Fibroblast of lung (primary cell): ENCODE results near the gene FLRT2. TPM values are rescaled to one million over a fixed set of nuclear protein-coding genes. Genes with fewer than 3 reads are reported as not detected.

ENCODE experiments used
- DNase-seq, 2 donors: peaks; one replicate each; pipeline versions ENCODE4 v3.0.0 to v3.0.0-alpha.2; 2010; ENCODE audit warnings: low read depth in 2 of 2
- H2AFZ ChIP-seq: 2 replicates; pipeline ENCODE4 v1.5.1; 2012; ENCODE audit warnings: low read length, control low read depth, inconsistent platforms
- H3K27ac ChIP-seq: 2 replicates; pipeline ENCODE4 v1.5.1; 2011; ENCODE audit warnings: low read length, control low read depth; ENCODE audit not compliant: insufficient read depth
- H3K27me3 ChIP-seq: 2 replicates; pipeline ENCODE4 v1.5.1; 2011; ENCODE audit warnings: mild to moderate bottlenecking, low read length; ENCODE audit not compliant: control insufficient read depth, insufficient read depth
- H3K36me3 ChIP-seq: 2 replicates; pipeline ENCODE4 v1.5.1; 2011; ENCODE audit warnings: low read length; ENCODE audit not compliant: control insufficient read depth, insufficient read depth
- H3K4me1 ChIP-seq: 2 replicates; pipeline ENCODE4 v1.5.1; 2011; ENCODE audit warnings: low read length; ENCODE audit not compliant: control insufficient read depth, insufficient read depth; ENCODE audit errors: extremely low read depth
- H3K4me2 ChIP-seq: 2 replicates; pipeline ENCODE4 v1.5.1; 2011; ENCODE audit warnings: low read length, control low read depth; ENCODE audit not compliant: insufficient read depth; ENCODE audit errors: extremely low read depth
- H3K4me3 ChIP-seq, 4 experiments: fragments of 200-600 bp in 1 of 4; sonication (generic) in 1 of 4; replicated peaks in 1 of 4; 2 replicates each; pipeline ENCODE4 v1.5.1; 2011 to 2016; ENCODE audit warnings: low read length in 4 of 4, low read depth in 3 of 4, mild to moderate bottlenecking in 3 of 4, control low read depth in 2 of 4, inconsistent platforms in 1 of 4, mixed read lengths in 1 of 4; ENCODE audit not compliant: insufficient read depth in 1 of 4; ENCODE audit errors: control extremely low read depth in 1 of 4
- H3K79me2 ChIP-seq: 2 replicates; pipeline ENCODE4 v1.5.1; 2012; ENCODE audit warnings: mild to moderate bottlenecking, low read length, inconsistent platforms; ENCODE audit not compliant: control insufficient read depth, insufficient read depth
- H3K9ac ChIP-seq: 2 replicates; pipeline ENCODE4 v1.5.1; 2011; ENCODE audit warnings: mild to moderate bottlenecking, low read length, control low read depth; ENCODE audit not compliant: insufficient read depth
- H3K9me3 ChIP-seq: 2 replicates; pipeline ENCODE4 v1.5.1; 2012; ENCODE audit warnings: low read depth, low read length; ENCODE audit not compliant: control insufficient read depth, insufficient read depth
- H4K20me1 ChIP-seq: 2 replicates; pipeline ENCODE4 v1.5.1; 2011; ENCODE audit warnings: low read length; ENCODE audit not compliant: control insufficient read depth, insufficient read depth; ENCODE audit errors: extremely low read depth
- EZH2 ChIP-seq: IDR thresholded peaks from 2 replicates; pipeline ENCODE4 v1.5.1; 2012; ENCODE audit warnings: low read length, control low read depth, mild to moderate bottlenecking; ENCODE audit errors: missing control alignments
- polyA plus RNA-seq, 2 donors: library from polyadenylated mRNA; depleted of rRNA in 1 of 2; stranded (reverse) in 1 of 2; unstranded in 1 of 2; fragments of >200 nt; gene quantifications; 2 replicates each; pipeline ENCODE4 v1.2.1, GENCODE V29; 2011 to 2012; ENCODE audit warnings: missing spikeins in 1 of 2
- total RNA-seq: library from RNA; depleted of rRNA; stranded (reverse); fragments of >200 nt; gene quantifications from 2 replicates; pipeline ENCODE4 v1.2.1, GENCODE V29; 2014
- TF ChIP-seq, protein P1 (sequence below), 2 donors: IDR thresholded peaks in 1 of 2; conservative IDR thresholded peaks in 1 of 2; 1 replicate in 1 of 2; 2 replicates in 1 of 2; pipeline ENCODE4 v1.5.1; 2011 to 2012; ENCODE audit warnings: low read length in 2 of 2, control low read depth in 1 of 2, inconsistent platforms in 1 of 2, low read depth in 1 of 2, mild to moderate bottlenecking in 1 of 2

Gene FLRT2
- total and polyA plus RNA-seq, 2 donors (not counting 1 experiment from before 2014, with no cell fraction given) = 4.6 to 14.5 TPM

DNA sequence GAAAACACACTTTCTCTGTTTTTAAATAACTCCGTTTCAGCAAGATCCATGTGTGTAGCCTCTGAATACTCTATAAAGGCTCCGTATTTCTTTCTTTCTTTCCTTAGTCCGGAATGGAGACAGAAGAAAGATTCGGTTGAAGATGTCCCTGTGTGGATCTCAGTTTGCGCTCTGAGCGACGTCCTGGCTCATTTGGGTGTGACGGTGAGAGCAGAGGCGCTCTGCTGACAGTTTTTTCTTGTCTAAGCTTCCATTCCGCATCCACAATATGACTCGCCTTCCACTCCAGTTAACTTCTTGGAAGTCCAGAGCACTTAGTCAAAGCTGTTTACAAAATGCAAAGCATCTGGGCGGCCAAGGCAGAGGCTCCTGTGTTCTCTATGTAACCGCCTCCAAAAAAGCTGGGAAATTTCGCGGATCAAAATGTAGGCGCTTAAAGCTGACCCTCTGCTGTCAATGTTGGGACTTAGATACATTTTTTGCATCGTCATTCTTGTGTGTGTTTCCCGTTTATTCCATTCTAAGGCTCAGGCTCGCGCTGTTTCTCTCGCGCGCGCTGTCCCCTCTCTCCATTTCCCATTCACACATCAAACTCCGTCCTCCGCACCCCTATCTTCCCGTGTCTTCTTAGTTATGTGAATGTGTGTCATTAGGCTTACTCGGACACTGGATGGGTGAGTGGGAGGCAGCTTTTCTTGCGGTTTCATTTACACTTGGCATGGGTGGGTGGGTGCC lies 880 bp upstream of the FLRT2 start:
- Histone ChIP-seq H3K4me1 (peaks cover 9% of the 10 kb centered on the region), H3K4me3 (peak overlapping the region; percentile 67 to 85 (median 76)), H3K27me3 (no peaks in the 10 kb centered on the region), H2AFZ (peak overlapping the region; percentile 85), H3K36me3 (no peaks in the 10 kb centered on the region), H3K79me2 (peaks cover 1% of the 10 kb centered on the region), H3K4me2 (peak overlapping the region; percentile 98), H3K9me3 (no peaks in the 10 kb centered on the region), H3K9ac (peak overlapping the region; percentile 48), H3K27ac (peak overlapping the region; percentile 69), H4K20me1 (no peaks in the 10 kb centered on the region)
- DNase-seq = peak; percentile 70 to 84
- TF ChIP-seq, protein P1, sequence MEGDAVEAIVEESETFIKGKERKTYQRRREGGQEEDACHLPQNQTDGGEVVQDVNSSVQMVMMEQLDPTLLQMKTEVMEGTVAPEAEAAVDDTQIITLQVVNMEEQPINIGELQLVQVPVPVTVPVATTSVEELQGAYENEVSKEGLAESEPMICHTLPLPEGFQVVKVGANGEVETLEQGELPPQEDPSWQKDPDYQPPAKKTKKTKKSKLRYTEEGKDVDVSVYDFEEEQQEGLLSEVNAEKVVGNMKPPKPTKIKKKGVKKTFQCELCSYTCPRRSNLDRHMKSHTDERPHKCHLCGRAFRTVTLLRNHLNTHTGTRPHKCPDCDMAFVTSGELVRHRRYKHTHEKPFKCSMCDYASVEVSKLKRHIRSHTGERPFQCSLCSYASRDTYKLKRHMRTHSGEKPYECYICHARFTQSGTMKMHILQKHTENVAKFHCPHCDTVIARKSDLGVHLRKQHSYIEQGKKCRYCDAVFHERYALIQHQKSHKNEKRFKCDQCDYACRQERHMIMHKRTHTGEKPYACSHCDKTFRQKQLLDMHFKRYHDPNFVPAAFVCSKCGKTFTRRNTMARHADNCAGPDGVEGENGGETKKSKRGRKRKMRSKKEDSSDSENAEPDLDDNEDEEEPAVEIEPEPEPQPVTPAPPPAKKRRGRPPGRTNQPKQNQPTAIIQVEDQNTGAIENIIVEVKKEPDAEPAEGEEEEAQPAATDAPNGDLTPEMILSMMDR (conservative IDR thresholded peaks at IDR 0.05 in 1 of 2, IDR thresholded peaks at IDR 0.05 in 1 of 2; ENCODE audit: low read depth in 1 of 2, low read length in 2 of 2) = no peak
- TF ChIP-seq EZH2 = no peak

DNA sequence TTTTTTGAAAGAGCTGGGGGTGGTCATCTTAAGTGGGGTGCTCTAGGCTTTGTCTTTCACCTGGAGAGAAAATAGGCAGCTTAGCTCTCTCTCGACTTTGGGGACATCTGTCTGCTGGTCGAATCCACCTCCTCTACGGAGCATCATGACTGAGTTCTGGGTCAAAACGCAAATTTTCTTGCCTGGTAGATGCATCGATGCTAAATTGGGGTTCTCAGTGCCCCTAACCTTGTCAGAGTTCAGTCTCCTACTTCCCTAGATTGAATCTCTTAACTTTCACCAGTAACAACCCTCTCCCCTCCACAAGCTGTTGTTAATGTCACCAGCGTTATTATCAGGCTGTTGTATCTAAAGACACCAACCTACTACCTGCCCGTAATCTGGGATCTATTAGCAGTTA lies 682 bp downstream of the FLRT2 start:
- Histone ChIP-seq H3K27ac (peak overlapping the region; percentile 34), H3K79me2 (peaks cover 6% of the 10 kb centered on the region), H4K20me1 (no peaks in the 10 kb centered on the region), H2AFZ (no peak overlapping the region), H3K9ac (no peak overlapping the region), H3K4me3 (peak overlapping the region; percentile 67 to 85 (median 76)), H3K4me1 (peaks cover 9% of the 10 kb centered on the region), H3K4me2 (peak overlapping the region; percentile 98), H3K27me3 (no peaks in the 10 kb centered on the region), H3K36me3 (no peaks in the 10 kb centered on the region), H3K9me3 (no peaks in the 10 kb centered on the region)
- TF ChIP-seq, protein P1 (conservative IDR thresholded peaks at IDR 0.05 in 1 of 2, IDR thresholded peaks at IDR 0.05 in 1 of 2; ENCODE audit: low read depth in 1 of 2, low read length in 2 of 2) = no peak
- TF ChIP-seq EZH2 = no peak
- DNase-seq = no peak

DNA sequence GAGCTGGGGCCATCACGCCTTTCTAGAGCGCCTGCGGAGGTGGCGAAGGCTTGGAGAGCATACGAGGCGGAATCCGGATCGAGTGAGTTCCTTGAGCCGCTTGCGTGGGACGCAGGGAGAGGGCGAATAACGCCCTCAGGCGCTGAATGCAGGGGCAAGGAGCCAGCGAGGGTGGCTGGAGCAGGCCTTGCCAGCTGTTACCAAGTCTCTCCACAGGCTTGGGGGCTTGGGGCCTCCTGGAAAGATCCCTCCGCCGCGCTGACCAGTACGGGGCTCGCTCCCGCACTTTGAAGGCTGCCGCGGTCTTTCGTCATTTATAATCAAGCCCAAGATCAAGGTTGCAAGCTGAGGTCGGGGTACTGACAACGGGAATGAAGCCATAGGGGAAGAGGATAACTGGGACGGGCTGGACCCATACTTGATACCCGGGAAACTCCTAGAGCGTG lies 1.2 kb downstream of the FLRT2 start:
- no peak for TF ChIP-seq EZH2
- TF ChIP-seq, protein P1 (conservative IDR thresholded peaks at IDR 0.05 in 1 of 2, IDR thresholded peaks at IDR 0.05 in 1 of 2; ENCODE audit: low read depth in 1 of 2, low read length in 2 of 2) = no peak
- Histone ChIP-seq H2AFZ (peak overlapping the region; percentile 80), H3K79me2 (peaks cover 6% of the 10 kb centered on the region), H3K9ac (no peak overlapping the region), H3K4me2 (peak overlapping the region; percentile 98), H3K36me3 (no peaks in the 10 kb centered on the region), H3K9me3 (no peaks in the 10 kb centered on the region), H3K27ac (peak overlapping the region; percentile 34), H3K4me1 (peaks cover 9% of the 10 kb centered on the region), H3K27me3 (no peaks in the 10 kb centered on the region), H3K4me3 (peak overlapping the region; percentile 67 to 85 (median 76)), H4K20me1 (no peaks in the 10 kb centered on the region)
- peak; percentile 70 to 80 for DNase-seq
